Fibroblast of lung (primary cell): ENCODE results near the gene PIP4K2A. TPM values are rescaled to one million over a fixed set of nuclear protein-coding genes. Genes with fewer than 3 reads are reported as not detected.
A peak's percentile ranks its signal among the peaks of the same experiment; 100 is the strongest.
"Not testable (repeated sequence)": the region's sequence is repeated elsewhere in the genome, so short reads cannot be mapped to it uniquely, and the experiment has no call there.

ENCODE experiments used
- DNase-seq, 2 donors: peaks; one replicate each; pipeline versions ENCODE4 v3.0.0 to v3.0.0-alpha.2; 2010; ENCODE audit warnings: low read depth in 2 of 2
- H2AFZ ChIP-seq: 2 replicates; pipeline ENCODE4 v1.5.1; 2012; ENCODE audit warnings: low read length, control low read depth, inconsistent platforms
- H3K27ac ChIP-seq: 2 replicates; pipeline ENCODE4 v1.5.1; 2011; ENCODE audit warnings: low read length, control low read depth; ENCODE audit not compliant: insufficient read depth
- H3K27me3 ChIP-seq: 2 replicates; pipeline ENCODE4 v1.5.1; 2011; ENCODE audit warnings: mild to moderate bottlenecking, low read length; ENCODE audit not compliant: control insufficient read depth, insufficient read depth
- H3K36me3 ChIP-seq: 2 replicates; pipeline ENCODE4 v1.5.1; 2011; ENCODE audit warnings: low read length; ENCODE audit not compliant: control insufficient read depth, insufficient read depth
- H3K4me1 ChIP-seq: 2 replicates; pipeline ENCODE4 v1.5.1; 2011; ENCODE audit warnings: low read length; ENCODE audit not compliant: control insufficient read depth, insufficient read depth; ENCODE audit errors: extremely low read depth
- H3K4me2 ChIP-seq: 2 replicates; pipeline ENCODE4 v1.5.1; 2011; ENCODE audit warnings: low read length, control low read depth; ENCODE audit not compliant: insufficient read depth; ENCODE audit errors: extremely low read depth
- H3K4me3 ChIP-seq, 4 experiments: fragments of 200-600 bp in 1 of 4; sonication (generic) in 1 of 4; replicated peaks in 1 of 4; 2 replicates each; pipeline ENCODE4 v1.5.1; 2011 to 2016; ENCODE audit warnings: low read length in 4 of 4, low read depth in 3 of 4, mild to moderate bottlenecking in 3 of 4, control low read depth in 2 of 4, inconsistent platforms in 1 of 4, mixed read lengths in 1 of 4; ENCODE audit not compliant: insufficient read depth in 1 of 4; ENCODE audit errors: control extremely low read depth in 1 of 4
- H3K79me2 ChIP-seq: 2 replicates; pipeline ENCODE4 v1.5.1; 2012; ENCODE audit warnings: mild to moderate bottlenecking, low read length, inconsistent platforms; ENCODE audit not compliant: control insufficient read depth, insufficient read depth
- H3K9ac ChIP-seq: 2 replicates; pipeline ENCODE4 v1.5.1; 2011; ENCODE audit warnings: mild to moderate bottlenecking, low read length, control low read depth; ENCODE audit not compliant: insufficient read depth
- H3K9me3 ChIP-seq: 2 replicates; pipeline ENCODE4 v1.5.1; 2012; ENCODE audit warnings: low read depth, low read length; ENCODE audit not compliant: control insufficient read depth, insufficient read depth
- H4K20me1 ChIP-seq: 2 replicates; pipeline ENCODE4 v1.5.1; 2011; ENCODE audit warnings: low read length; ENCODE audit not compliant: control insufficient read depth, insufficient read depth; ENCODE audit errors: extremely low read depth
- EZH2 ChIP-seq: IDR thresholded peaks from 2 replicates; pipeline ENCODE4 v1.5.1; 2012; ENCODE audit warnings: low read length, control low read depth, mild to moderate bottlenecking; ENCODE audit errors: missing control alignments
- polyA plus RNA-seq, 2 donors: library from polyadenylated mRNA; depleted of rRNA in 1 of 2; stranded (reverse) in 1 of 2; unstranded in 1 of 2; fragments of >200 nt; gene quantifications; 2 replicates each; pipeline ENCODE4 v1.2.1, GENCODE V29; 2011 to 2012; ENCODE audit warnings: missing spikeins in 1 of 2
- total RNA-seq: library from RNA; depleted of rRNA; stranded (reverse); fragments of >200 nt; gene quantifications from 2 replicates; pipeline ENCODE4 v1.2.1, GENCODE V29; 2014
- TF ChIP-seq, protein P1 (sequence below), 2 donors: IDR thresholded peaks in 1 of 2; conservative IDR thresholded peaks in 1 of 2; 1 replicate in 1 of 2; 2 replicates in 1 of 2; pipeline ENCODE4 v1.5.1; 2011 to 2012; ENCODE audit warnings: low read length in 2 of 2, control low read depth in 1 of 2, inconsistent platforms in 1 of 2, low read depth in 1 of 2, mild to moderate bottlenecking in 1 of 2

The PIP4K2A gene
- total and polyA plus RNA-seq, 2 donors (not counting 1 experiment from before 2014, with no cell fraction given) = 28.5 to 40.0 TPM

GRCh38 chr10:22752272-22752889 is 38.0 kb upstream of the PIP4K2A start:
- DNase-seq = no peak
- no peak for TF ChIP-seq EZH2
- TF ChIP-seq, protein P1, sequence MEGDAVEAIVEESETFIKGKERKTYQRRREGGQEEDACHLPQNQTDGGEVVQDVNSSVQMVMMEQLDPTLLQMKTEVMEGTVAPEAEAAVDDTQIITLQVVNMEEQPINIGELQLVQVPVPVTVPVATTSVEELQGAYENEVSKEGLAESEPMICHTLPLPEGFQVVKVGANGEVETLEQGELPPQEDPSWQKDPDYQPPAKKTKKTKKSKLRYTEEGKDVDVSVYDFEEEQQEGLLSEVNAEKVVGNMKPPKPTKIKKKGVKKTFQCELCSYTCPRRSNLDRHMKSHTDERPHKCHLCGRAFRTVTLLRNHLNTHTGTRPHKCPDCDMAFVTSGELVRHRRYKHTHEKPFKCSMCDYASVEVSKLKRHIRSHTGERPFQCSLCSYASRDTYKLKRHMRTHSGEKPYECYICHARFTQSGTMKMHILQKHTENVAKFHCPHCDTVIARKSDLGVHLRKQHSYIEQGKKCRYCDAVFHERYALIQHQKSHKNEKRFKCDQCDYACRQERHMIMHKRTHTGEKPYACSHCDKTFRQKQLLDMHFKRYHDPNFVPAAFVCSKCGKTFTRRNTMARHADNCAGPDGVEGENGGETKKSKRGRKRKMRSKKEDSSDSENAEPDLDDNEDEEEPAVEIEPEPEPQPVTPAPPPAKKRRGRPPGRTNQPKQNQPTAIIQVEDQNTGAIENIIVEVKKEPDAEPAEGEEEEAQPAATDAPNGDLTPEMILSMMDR (conservative IDR thresholded peaks at IDR 0.05 in 1 of 2, IDR thresholded peaks at IDR 0.05 in 1 of 2; ENCODE audit: low read depth in 1 of 2, low read length in 2 of 2) = no peak

DNA sequence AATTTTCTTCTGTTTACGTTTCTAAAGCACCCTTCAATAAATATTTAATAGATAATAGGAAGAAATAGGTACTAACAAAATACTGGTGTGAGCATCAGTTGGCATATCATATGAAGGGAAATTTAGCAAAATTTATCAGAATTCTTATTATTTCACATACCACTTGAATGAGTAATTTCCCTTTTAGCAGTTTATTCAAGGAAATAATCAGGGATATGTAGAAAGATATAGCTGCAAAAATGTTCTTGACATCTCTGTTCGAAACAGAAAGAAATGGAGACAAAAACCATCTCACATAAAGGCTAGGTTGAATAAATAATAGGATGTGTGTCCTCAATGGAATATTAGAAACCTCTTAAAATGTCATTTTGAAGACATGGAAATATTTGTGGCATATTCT is 35.8 kb upstream of the PIP4K2A start:
- Histone ChIP-seq H3K4me3 (no peak overlapping the region), H3K27ac (no peak overlapping the region), H3K4me1 (no peaks in the 10 kb centered on the region), H3K9me3 (no peaks in the 10 kb centered on the region), H3K36me3 (no peaks in the 10 kb centered on the region), H3K27me3 (no peaks in the 10 kb centered on the region), H3K9ac (no peak overlapping the region), H3K79me2 (no peaks in the 10 kb centered on the region), H3K4me2 (no peak overlapping the region), H2AFZ (no peak overlapping the region), H4K20me1 (no peaks in the 10 kb centered on the region)
- DNase-seq = peak in 1 of 2 donors; percentile 9
- TF ChIP-seq, protein P1 (conservative IDR thresholded peaks at IDR 0.05 in 1 of 2, IDR thresholded peaks at IDR 0.05 in 1 of 2; ENCODE audit: low read depth in 1 of 2, low read length in 2 of 2) = no peak
- TF ChIP-seq EZH2 = no peak

More at GRCh38 chr10:22752272-22752889, 38.0 kb upstream of the PIP4K2A start:
- H3K9me3 ChIP-seq = no peaks in the 10 kb centered on the region
- no peaks in the 10 kb centered on the region for H3K27me3 ChIP-seq
- no peaks in the 10 kb centered on the region for H4K20me1 ChIP-seq
- H3K4me2 ChIP-seq = no peak overlapping the region
- H3K4me1 ChIP-seq = no peaks in the 10 kb centered on the region
- H3K27ac ChIP-seq = no peak overlapping the region
- no peaks in the 10 kb centered on the region for H3K79me2 ChIP-seq
- H2AFZ ChIP-seq = no peak overlapping the region
- no peak overlapping the region for H3K9ac ChIP-seq
- H3K4me3 ChIP-seq = no peak overlapping the region
- no peaks in the 10 kb centered on the region for H3K36me3 ChIP-seq

- H2AFZ ChIP-seq, H4K20me1 ChIP-seq, H3K79me2 ChIP-seq, H3K9me3 ChIP-seq, H3K27ac ChIP-seq, H3K36me3 ChIP-seq, H3K4me1 ChIP-seq, H3K9ac ChIP-seq, H3K4me3 ChIP-seq, H3K27me3 ChIP-seq, H3K4me2 ChIP-seq, DNase-seq: not testable (repeated sequence)
These were observed 30.5 kb upstream of the PIP4K2A start for GRCh38 chr10:22744858-22745257.
